NCI-H82 treated with DMSO at 0.1 percent for 48 hours (cell line): ENCODE data around the gene NLN.
"Not testable (repeated sequence)": the region's sequence is repeated elsewhere in the genome, so short reads cannot be mapped to it uniquely, and the experiment has no call there.

Experiments used
- DNase-seq: peaks from one replicate; lab custom pipeline; 2025; ENCODE audit not compliant: unreplicated experiment; lab: John Stamatoyannopoulos, UW

Gene NLN

GRCh38 chr5:65866837-65867521 lies 145.0 kb downstream of the NLN start:
- no peak for DNase-seq

- no peak for DNase-seq
These were observed 145.7 kb downstream of the NLN start for GRCh38 chr5:65867542-65868195.

- DNase-seq: no peak
These were observed 146.5 kb downstream of the NLN start for GRCh38 chr5:65868509-65868908.

- no peak for DNase-seq
These were observed 149.2 kb downstream of the NLN start for GRCh38 chr5:65871182-65871581.

DNA sequence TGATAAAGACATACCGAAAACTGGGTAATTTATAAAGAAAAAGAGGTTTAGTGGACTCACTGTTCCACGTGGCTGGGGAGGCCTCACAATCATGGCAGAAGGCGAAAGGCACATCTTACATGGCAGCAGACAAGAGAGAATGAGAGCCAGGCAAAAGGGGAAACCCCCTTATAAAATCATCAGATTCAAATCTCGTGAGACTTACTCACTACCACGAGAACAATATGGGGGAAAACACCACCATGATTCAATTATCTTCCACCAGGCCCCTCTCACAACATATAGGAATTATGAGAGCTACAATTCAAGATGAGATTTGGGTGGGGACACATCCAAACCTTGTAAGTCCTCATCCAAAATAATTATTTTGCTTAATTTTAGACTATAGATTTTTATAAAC lies 149.8 kb downstream of the NLN start:
- not testable (repeated sequence) for DNase-seq

GRCh38 chr5:65873181-65873750 lies 151.3 kb downstream of the NLN start:
- DNase-seq: no peak

DNA sequence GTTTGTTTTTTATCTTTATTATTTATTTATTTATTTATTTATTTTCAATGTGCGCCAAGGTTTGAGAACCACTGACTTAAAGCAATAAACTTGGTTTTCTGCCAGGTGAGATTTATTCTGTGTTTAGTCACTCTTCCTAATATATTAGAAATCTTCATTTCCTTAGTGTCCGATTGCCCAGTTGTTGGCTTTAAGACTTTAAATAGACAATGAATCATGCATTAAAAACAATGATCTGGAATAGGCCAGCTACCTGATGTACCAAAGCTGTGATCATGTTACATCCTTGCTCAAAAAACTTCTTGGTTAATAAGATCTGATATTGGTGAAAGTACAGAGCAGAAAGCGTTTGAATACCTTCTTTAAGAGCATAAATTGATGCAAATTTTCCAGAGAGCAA lies 152.2 kb downstream of the NLN start:
- no peak for DNase-seq

GRCh38 chr5:65876496-65876895 lies 154.5 kb downstream of the NLN start:
- DNase-seq: no peak

- no peak for DNase-seq
These were observed 155.0 kb downstream of the NLN start for GRCh38 chr5:65876970-65877369.
